Activated CD8-positive, alpha-beta T cell treated with anti-CD3 and anti-CD28 coated beads for 36 hours (primary cell): ENCODE data around the gene SETD2. TPM values are rescaled to one million over a fixed set of nuclear protein-coding genes. Genes with fewer than 3 reads are reported as not detected.

Experiments
- ATAC-seq: fragments of 200-7000 bp; cut with Tn5 transposase; one replicate; pipeline ENCODE4 v1.10.0; 2021; ENCODE audit warnings: mild to moderate bottlenecking, moderate library complexity
- CTCF ChIA-PET: fragments of 350-600 bp; sonication (Branson Sonifier 250); formaldehyde crosslinking; loops from one replicate; lab custom pipeline; 2021; ENCODE audit warnings: antibody characterized with exemption; lab: Charles Lee
- POLR2A ChIA-PET: fragments of 350-600 bp; sonication (Branson Sonifier 250); formaldehyde crosslinking; loops from one replicate; lab custom pipeline; 2021; ENCODE audit warnings: antibody characterized with exemption; lab: Charles Lee
- DNase-seq: peaks from one replicate; pipeline ENCODE4 v3.0.0-alpha.2; 2020
- H3K27ac Mint-ChIP-seq: one replicate; pipeline ENCODE4 v1.8.0; 2021; ENCODE audit warnings: mild to moderate bottlenecking, mixed read lengths
- H3K27me3 Mint-ChIP-seq: one replicate; pipeline ENCODE4 v1.8.0; 2021; ENCODE audit warnings: mixed read lengths
- H3K36me3 Mint-ChIP-seq: one replicate; pipeline ENCODE4 v1.8.0; 2021; ENCODE audit warnings: low read depth, mixed read lengths
- H3K4me1 Mint-ChIP-seq: one replicate; pipeline ENCODE4 v1.8.0; 2021; ENCODE audit warnings: low read depth, mixed read lengths
- H3K4me3 Mint-ChIP-seq: one replicate; pipeline ENCODE4 v1.8.0; 2021; ENCODE audit warnings: mild to moderate bottlenecking, moderate library complexity, mixed read lengths
- H3K9me3 Mint-ChIP-seq: one replicate; pipeline ENCODE4 v1.8.0; 2021; ENCODE audit warnings: mixed read lengths
- intact Hi-C: fragments of 100-400 bp; cut with micrococcal nuclease; formaldehyde crosslinking; loops from one replicate; pipeline ENCODE4 v1.10.0; 2022
- total RNA-seq, 2 experiments: library from RNA; stranded (reverse); gene quantifications; one replicate each; pipeline ENCODE4 v1.2.3, GENCODE V29; 2021
- TF ChIP-seq, protein P1 (sequence below): fragments of 200-600 bp; IDR thresholded peaks from one replicate; pipeline ENCODE4 v1.8.0; 2022; ENCODE audit warnings: antibody characterized with exemption, mild to moderate bottlenecking

Gene SETD2
- total RNA-seq, 2 experiments from 2014 or later: 34.7 to 36.1 TPM

DNA sequence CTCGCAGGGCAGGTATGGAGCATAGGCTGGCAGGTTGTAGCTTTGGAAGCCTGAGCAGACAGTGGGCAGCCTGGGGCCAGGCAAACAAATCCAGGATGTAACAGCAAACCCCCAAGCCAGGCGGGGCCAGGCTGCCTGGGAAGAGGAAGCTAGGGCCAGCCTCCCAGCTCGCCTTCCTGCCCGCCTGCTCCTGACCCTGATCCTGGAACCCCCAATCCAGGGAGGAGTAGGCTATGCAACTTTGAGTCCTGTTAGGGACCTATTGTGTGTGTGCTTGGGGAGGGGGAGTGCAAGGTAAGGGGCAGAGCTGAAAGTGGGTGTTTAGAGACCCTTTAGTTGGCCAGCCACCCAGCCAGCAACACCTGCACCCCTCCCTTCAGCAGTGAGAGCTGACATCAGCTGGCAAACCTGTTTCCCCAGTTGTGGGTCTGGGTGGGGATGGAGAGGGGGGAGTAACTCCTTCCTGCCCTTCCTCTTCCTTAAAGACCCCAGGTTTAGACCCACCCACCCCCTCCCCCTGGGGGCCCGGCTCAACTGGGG lies 181.9 kb downstream of the SETD2 start:
- H3K4me3 Mint-ChIP-seq: no peak overlapping the region
- ChIA-PET POLR2A (interaction anchor here (0.7 to 6.1 kb wide), 10 partner anchors 8 to 38 kb away, joined by 3 to 40 read pairs (median 4); no protein-coding TSS in a partner anchor), CTCF (interaction anchor here (1.1 to 1.9 kb wide), 3 partner anchors 16 to 58 kb away, joined by 3 to 13 read pairs (median 3); no protein-coding TSS in a partner anchor)
- no peak overlapping the region for H3K27ac Mint-ChIP-seq
- H3K36me3 Mint-ChIP-seq: peaks cover 5% of the 10 kb centered on the region
- no peaks in the 10 kb centered on the region for H3K9me3 Mint-ChIP-seq
- DNase-seq (no peak), ATAC-seq (no peak)
- H3K27me3 Mint-ChIP-seq: no peaks in the 10 kb centered on the region
- intact Hi-C loops: no loop called here
- peaks cover 64% of the 10 kb centered on the region for H3K4me1 Mint-ChIP-seq
- TF ChIP-seq, protein P1, sequence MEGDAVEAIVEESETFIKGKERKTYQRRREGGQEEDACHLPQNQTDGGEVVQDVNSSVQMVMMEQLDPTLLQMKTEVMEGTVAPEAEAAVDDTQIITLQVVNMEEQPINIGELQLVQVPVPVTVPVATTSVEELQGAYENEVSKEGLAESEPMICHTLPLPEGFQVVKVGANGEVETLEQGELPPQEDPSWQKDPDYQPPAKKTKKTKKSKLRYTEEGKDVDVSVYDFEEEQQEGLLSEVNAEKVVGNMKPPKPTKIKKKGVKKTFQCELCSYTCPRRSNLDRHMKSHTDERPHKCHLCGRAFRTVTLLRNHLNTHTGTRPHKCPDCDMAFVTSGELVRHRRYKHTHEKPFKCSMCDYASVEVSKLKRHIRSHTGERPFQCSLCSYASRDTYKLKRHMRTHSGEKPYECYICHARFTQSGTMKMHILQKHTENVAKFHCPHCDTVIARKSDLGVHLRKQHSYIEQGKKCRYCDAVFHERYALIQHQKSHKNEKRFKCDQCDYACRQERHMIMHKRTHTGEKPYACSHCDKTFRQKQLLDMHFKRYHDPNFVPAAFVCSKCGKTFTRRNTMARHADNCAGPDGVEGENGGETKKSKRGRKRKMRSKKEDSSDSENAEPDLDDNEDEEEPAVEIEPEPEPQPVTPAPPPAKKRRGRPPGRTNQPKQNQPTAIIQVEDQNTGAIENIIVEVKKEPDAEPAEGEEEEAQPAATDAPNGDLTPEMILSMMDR: no peak

DNA sequence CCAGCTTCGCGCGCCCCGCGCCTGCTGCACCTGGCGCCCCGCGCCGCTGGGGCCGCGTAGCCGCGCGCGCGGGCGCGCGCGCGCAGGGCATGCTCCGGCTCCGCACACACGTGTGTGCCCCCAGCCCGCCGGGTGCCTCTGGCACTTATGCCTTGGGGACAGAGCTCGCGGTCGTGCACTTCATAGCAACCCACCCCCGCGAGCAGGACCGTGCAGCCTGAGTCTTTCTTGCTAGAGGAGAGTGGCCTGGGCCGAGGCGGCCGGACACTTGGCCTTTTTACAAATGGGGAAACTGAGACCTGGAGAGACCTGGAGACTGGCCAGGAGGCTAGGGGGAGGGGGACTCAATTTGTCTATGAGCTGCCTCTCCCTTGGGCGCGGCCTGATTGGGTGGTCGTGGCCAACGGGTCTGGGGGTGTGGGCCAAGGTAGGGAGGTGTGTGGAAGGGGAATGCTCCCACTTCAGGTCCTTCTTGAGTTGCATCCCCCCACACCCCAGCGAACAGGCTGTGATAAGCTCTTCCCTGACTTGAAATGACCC lies 183.9 kb downstream of the SETD2 start:
- Mint-ChIP-seq H3K27ac (peak overlapping the region; percentile 73), H3K36me3 (peaks cover 11% of the 10 kb centered on the region), H3K4me3 (peak overlapping the region; percentile 85), H3K27me3 (no peaks in the 10 kb centered on the region), H3K9me3 (no peaks in the 10 kb centered on the region), H3K4me1 (peaks cover 50% of the 10 kb centered on the region)
- POLR2A ChIA-PET: interaction anchor here (0.7 to 6.1 kb wide), 19 partner anchors 8 to 183 kb away, joined by 3 to 40 read pairs (median 5); partner anchors contain the start of gene SETD2
- TF ChIP-seq, protein P1: no peak
- peak; percentile 49 for DNase-seq
- intact Hi-C loops: no loop called here
- ATAC-seq: peak; percentile 5
- CTCF ChIA-PET: interaction anchor here (1.1 kb wide), 2 partner anchors 14 to 57 kb away, joined by 3 to 4 read pairs; no protein-coding TSS in a partner anchor

DNA sequence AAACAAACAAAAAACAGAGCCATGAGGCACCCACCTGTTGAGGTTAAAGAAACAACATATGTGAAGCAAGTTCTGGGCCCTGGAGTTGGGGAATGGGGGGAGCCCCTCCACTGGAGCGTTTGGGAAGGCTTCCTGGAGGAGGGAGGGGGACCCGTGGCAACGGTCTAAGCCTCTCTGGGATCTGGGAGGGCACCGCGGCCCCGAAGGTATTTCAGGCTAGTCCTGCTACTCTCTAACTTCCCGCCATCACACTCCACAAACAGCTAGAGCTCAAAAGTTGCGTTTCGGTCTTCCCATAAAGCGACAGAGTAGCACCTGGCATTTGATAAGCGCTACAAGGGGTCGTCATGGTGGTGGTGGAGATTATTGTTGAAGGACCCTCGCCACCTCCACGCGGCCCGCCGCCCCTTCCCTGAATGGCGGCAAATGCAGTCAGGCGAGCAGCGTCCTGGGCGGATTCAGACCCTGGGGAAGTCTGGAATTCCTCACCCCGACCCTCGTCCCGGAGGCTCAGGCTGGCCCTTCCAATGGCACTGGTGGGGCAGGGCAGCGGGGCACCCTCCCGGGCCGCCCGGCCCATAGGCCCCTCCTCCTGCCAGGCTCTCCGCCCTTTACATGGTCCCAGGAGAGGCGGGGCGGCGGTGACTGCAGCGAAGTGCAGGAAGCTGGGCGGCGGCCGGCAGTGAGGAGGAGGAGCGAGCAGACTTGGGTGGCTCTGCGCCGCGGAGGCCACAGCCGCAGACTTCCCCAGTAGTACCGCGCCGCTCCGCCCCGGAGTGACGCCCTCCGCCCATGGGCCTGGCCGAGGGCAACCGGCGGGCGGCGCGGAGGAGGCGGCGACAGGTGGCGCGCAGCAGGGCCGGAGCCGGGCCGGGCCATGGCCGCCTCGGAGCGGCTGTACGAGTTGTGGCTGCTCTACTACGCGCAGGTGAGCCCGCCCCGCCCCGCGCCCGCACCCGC lies 184.6 kb downstream of the SETD2 start, which contains the start of gene NBEAL2:
Gene NBEAL2, plus strand, starts transcription at position 682 of the 960 bp plus-strand sequence. Its CDS starts 196 bp downstream, at position 878.
- Mint-ChIP-seq H3K36me3 (peaks cover 18% of the 10 kb centered on the region), H3K4me3 (peak within 1 kb of the TSS; percentile 90), H3K4me1 (peaks cover 51% of the 10 kb centered on the region), H3K27me3 (no peaks in the 10 kb centered on the region), H3K9me3 (no peaks in the 10 kb centered on the region), H3K27ac (peak within 1 kb of the TSS; percentile 89)
- ATAC-seq (peak; percentile 81), DNase-seq (peak; percentile 97)
- ChIA-PET POLR2A (interaction anchor here (0.6 to 6.1 kb wide), 17 partner anchors 9 to 350 kb away, joined by 3 to 40 read pairs (median 6); no protein-coding TSS in a partner anchor), CTCF (interaction anchor here (1.1 kb wide), 2 partner anchors 15 to 56 kb away, joined by 3 to 4 read pairs; no protein-coding TSS in a partner anchor)
- intact Hi-C loops: no loop called here
- TF ChIP-seq, protein P1: no peak

DNA sequence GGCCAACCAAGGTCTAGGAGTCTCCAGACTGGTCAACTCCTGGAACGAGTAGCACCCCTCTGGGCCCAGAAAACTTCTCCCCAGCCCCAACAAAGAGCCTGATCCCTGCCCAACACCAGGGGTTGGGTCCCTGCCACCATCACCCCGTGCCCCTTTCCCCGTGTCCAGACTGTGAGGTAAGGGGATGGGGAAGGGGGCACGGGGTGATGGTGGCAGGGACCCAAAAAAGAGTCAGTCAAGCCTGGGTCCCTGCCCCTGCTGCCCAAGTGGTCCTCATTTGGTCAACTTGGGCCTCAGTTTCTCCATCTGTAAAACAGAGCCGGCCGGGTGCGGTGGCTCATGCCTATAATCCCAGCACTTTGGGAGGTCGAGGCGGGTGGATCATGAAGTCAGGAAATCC lies 185.5 kb downstream of the SETD2 start:
- ChIA-PET POLR2A (interaction anchor here (0.6 to 6.1 kb wide), 11 partner anchors 10 to 351 kb away, joined by 3 to 40 read pairs (median 7); no protein-coding TSS in a partner anchor), CTCF (interaction anchor here (1.8 kb wide), 1 partner anchor 19 kb away, joined by 3 read pairs; no protein-coding TSS in a partner anchor)
- Mint-ChIP-seq H3K9me3 (no peaks in the 10 kb centered on the region), H3K27me3 (no peaks in the 10 kb centered on the region), H3K36me3 (peaks cover 25% of the 10 kb centered on the region), H3K4me3 (peak overlapping the region; percentile 90), H3K27ac (peak overlapping the region; percentile 89), H3K4me1 (peaks cover 52% of the 10 kb centered on the region)
- DNase-seq (no peak), ATAC-seq (no peak)
- TF ChIP-seq, protein P1: no peak
- intact Hi-C loops: no loop called here
